Gastroesophageal sphincter (tissue), 4 donors: ENCODE data around the gene NRXN3. TPM values are rescaled to one million over a fixed set of nuclear protein-coding genes. Genes with fewer than 3 reads are reported as not detected.

Experiments
- ATAC-seq: fragments of 150-250 bp; one replicate; pipeline ENCODE4 v1.9.1; 2016; ENCODE audit warnings: mild to moderate bottlenecking, moderate library complexity
- H3K27ac ChIP-seq, 4 donors: fragments of 200-600 bp; sonication (generic) in 3 of 4; 1 replicate in 3 of 4; 2 replicates in 1 of 4; pipeline ENCODE4 v1.5.1; 2016 to 2019
- H3K27me3 ChIP-seq: fragments of 200-600 bp; sonication (generic); one replicate; pipeline ENCODE4 v1.5.1; 2019
- H3K36me3 ChIP-seq, 2 donors: fragments of 200-600 bp; sonication (generic); one replicate each; pipeline ENCODE4 v1.5.1; 2019; ENCODE audit warnings: control low read depth in 1 of 2
- H3K4me1 ChIP-seq, 3 donors: fragments of 200-600 bp; sonication (generic); 1 replicate in 2 of 3; 2 replicates in 1 of 3; pipeline ENCODE4 v1.5.1; 2016 to 2019; ENCODE audit warnings: control low read depth in 2 of 3
- H3K4me3 ChIP-seq, 2 donors: fragments of 200-600 bp; sonication (generic); one replicate each; pipeline ENCODE4 v1.5.1; 2019; ENCODE audit warnings: mild to moderate bottlenecking in 1 of 2, moderate library complexity in 1 of 2
- H3K9me3 ChIP-seq, 3 donors: fragments of 200-600 bp; sonication (generic); one replicate each; pipeline ENCODE4 v1.5.1; 2017 to 2019; ENCODE audit warnings: control low read depth in 2 of 3
- EP300 ChIP-seq: sonication (generic); formaldehyde crosslinking; IDR thresholded peaks from one replicate; pipeline ENCODE4 v1.6.1; 2017; ENCODE audit warnings: antibody characterized with exemption, mild to moderate bottlenecking
- POLR2A ChIP-seq, 2 donors: fragments of 450-650 bp; IDR thresholded peaks; one replicate each; pipeline ENCODE4 v1.6.1; 2017; ENCODE audit warnings: antibody characterized with exemption in 2 of 2, mild to moderate bottlenecking in 2 of 2, moderate library complexity in 1 of 2
- POLR2AphosphoS5 ChIP-seq: sonication (generic); formaldehyde crosslinking; IDR thresholded peaks from one replicate; pipeline ENCODE4 v1.6.1; 2017; ENCODE audit warnings: antibody characterized with exemption
- WGBS, 2 donors: methylation state at CpG; one replicate each; pipeline ENCODE4 v1.1.5; 2018; ENCODE audit warnings: low coverage in 1 of 2; 5-methylcytosine and 5-hydroxymethylcytosine counted together
- total RNA-seq, 4 donors: library from RNA; depleted of rRNA; stranded (reverse); fragments of >200 nt; gene quantifications; one replicate each; pipeline ENCODE4 v1.1.0, GENCODE V29; 2016
- TF ChIP-seq, protein P1 (sequence below), 4 experiments: fragments of 200-600 bp in 2 of 4; fragments of 450-650 bp in 2 of 4; sonication (generic) in 1 of 4; IDR thresholded peaks; one replicate each; pipeline ENCODE4 v1.5.1; 2017 to 2019; ENCODE audit warnings: antibody characterized with exemption in 4 of 4, mild to moderate bottlenecking in 2 of 4, moderate library complexity in 2 of 4

Gene NRXN3
- total RNA-seq, 4 donors from 2014 or later: 74.2 to 192 (median 98.2) TPM

DNA sequence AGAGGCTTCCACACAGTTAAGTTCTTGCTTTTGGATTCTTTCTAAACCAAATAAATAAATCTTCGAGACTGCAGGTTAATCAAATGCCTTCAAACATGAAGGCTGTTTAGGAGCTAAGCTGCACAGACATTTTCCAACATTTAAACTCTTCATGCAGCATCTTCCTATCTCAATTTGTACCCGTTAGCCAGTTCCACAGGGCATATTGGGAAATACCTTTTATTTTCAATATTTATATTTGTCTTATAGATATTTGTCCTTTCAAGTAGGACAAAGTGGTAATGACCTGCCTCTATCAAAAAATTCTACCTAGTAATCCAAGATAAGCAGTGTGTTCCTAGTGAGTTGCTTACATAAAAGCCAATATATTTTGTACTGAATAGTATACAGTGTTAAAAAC is 1667.5 kb downstream of the NRXN3 start:
- Histone ChIP-seq H3K4me1 (peaks cover 0 to 22% (median 0%) of the 10 kb centered on the region in 3 donors), H3K27ac (no peak overlapping the region), H3K9me3 (no peaks in the 10 kb centered on the region), H3K27me3 (no peaks in the 10 kb centered on the region), H3K36me3 (no peaks in the 10 kb centered on the region), H3K4me3 (no peak overlapping the region)
- no peak for ATAC-seq
- TF ChIP-seq POLR2A (IDR thresholded peaks at IDR 0.05) (no peak), POLR2AphosphoS5 (no peak), EP300 (no peak)
- TF ChIP-seq, protein P1, sequence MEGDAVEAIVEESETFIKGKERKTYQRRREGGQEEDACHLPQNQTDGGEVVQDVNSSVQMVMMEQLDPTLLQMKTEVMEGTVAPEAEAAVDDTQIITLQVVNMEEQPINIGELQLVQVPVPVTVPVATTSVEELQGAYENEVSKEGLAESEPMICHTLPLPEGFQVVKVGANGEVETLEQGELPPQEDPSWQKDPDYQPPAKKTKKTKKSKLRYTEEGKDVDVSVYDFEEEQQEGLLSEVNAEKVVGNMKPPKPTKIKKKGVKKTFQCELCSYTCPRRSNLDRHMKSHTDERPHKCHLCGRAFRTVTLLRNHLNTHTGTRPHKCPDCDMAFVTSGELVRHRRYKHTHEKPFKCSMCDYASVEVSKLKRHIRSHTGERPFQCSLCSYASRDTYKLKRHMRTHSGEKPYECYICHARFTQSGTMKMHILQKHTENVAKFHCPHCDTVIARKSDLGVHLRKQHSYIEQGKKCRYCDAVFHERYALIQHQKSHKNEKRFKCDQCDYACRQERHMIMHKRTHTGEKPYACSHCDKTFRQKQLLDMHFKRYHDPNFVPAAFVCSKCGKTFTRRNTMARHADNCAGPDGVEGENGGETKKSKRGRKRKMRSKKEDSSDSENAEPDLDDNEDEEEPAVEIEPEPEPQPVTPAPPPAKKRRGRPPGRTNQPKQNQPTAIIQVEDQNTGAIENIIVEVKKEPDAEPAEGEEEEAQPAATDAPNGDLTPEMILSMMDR (IDR thresholded peaks at IDR 0.05): no peak
- WGBS, 2 donors: 60 to 70% methylated on average over 2 of the region's 2 CpGs

DNA sequence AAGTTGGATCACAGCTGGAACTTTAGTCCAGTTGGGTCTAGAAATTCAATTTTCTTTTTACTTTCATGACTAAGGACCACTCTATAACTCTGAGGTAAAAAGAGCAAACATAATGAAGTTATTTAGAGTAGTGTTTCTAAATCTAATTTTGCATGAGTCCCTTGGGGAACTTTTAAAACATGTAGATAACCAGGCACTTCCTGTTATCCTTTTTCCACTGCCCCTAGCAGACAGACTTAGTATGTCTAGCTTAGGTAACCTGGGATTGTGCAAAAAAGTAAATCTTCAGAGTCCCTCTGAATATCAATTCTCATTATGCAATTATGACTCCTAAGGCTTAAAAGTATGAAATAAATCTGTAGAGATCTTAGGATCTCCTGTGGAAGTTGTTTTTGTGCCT is 1669.9 kb downstream of the NRXN3 start:
- Histone ChIP-seq H3K4me1 (peaks cover 0 to 22% (median 0%) of the 10 kb centered on the region in 3 donors), H3K27ac (no peak overlapping the region), H3K9me3 (no peaks in the 10 kb centered on the region), H3K4me3 (no peak overlapping the region), H3K36me3 (no peaks in the 10 kb centered on the region), H3K27me3 (no peaks in the 10 kb centered on the region)
- TF ChIP-seq POLR2AphosphoS5 (no peak), EP300 (no peak), POLR2A (IDR thresholded peaks at IDR 0.05) (no peak)
- TF ChIP-seq, protein P1 (IDR thresholded peaks at IDR 0.05): no peak
- ATAC-seq: no peak

DNA sequence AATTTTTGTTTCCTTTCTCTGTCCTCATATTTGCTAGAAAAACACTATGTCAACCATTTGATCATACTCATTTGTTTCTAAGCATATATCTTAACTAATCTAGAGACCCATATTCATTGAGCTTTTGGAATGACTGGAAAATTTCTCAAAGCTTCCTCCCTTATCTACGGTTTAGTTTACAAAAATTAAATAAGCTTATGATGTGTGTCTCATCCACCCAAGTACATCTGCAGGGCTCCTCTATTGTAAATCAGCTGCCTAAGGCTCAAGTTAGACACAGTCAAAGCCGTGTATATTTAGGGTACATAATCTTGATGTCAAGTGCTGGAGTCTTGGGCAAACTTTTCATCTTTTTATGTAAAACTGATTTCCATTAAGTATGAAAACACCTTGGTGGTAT is 1670.7 kb downstream of the NRXN3 start:
- no peaks in the 10 kb centered on the region for H3K9me3 ChIP-seq
- no peak overlapping the region for H3K27ac ChIP-seq
- no peaks in the 10 kb centered on the region for H3K27me3 ChIP-seq
- TF ChIP-seq EP300 (no peak), POLR2A (IDR thresholded peaks at IDR 0.05) (no peak)
- 14 to 25% methylated on average over 1 to 2 of the region's 2 CpGs for WGBS, 2 donors
- ATAC-seq: no peak
- H3K4me1 ChIP-seq: peaks cover 0 to 22% (median 0%) of the 10 kb centered on the region in 3 donors
- no peak overlapping the region for H3K4me3 ChIP-seq
- no peaks in the 10 kb centered on the region for H3K36me3 ChIP-seq

DNA sequence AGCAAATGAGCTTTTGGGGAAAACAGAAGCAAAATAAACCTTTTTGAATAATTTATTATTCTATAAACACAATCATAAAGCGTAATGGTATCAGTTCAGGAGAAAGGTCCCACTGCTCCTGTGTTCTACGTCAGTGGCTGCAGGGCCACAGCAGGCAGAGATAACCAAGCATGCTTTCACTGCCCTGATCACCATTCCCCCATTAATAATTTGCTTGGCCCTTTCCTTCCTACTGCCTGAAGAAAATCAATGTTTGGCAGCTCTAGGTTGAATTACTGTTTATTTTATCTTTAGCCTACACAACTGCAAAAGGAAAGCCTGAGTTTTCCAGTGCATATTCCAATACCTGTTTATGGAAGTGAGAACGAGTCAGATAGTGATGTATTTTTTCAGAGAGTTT is 1671.3 kb downstream of the NRXN3 start:
- WGBS, 2 donors: 14 to 36% methylated on average over 2 to 3 of the region's 3 CpGs
- peaks cover 0 to 22% (median 0%) of the 10 kb centered on the region in 3 donors for H3K4me1 ChIP-seq

DNA sequence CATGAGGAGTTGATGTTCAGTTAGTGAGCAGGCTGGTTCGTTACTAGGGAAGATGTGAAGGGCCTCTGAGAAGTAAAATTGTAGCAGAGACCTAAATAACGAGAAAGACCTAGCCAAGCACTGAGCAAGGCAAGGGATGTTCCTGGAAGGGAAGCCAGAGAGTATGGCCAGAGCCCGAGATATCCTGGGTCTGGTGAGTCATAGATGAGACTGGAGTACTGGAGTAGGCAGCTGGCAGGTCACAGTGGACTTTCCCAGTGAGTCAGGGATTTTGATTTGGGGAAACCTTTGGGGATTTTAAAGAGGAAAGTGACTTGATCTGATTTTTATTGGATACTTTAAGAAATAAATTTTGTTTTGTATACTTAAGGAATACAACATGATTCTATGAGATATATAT is 1672.1 kb downstream of the NRXN3 start:
- H3K36me3 ChIP-seq: no peaks in the 10 kb centered on the region
- TF ChIP-seq, protein P1 (IDR thresholded peaks at IDR 0.05): no peak
- no peak for TF ChIP-seq POLR2AphosphoS5
- no peak for TF ChIP-seq POLR2A (IDR thresholded peaks at IDR 0.05)
- TF ChIP-seq EP300: no peak

More for the DNA sequence above, 1671.3 kb downstream of the NRXN3 start:
- ATAC-seq: no peak
- Histone ChIP-seq H3K36me3 (no peaks in the 10 kb centered on the region), H3K27me3 (no peaks in the 10 kb centered on the region), H3K27ac (no peak overlapping the region), H3K4me3 (no peak overlapping the region), H3K9me3 (no peaks in the 10 kb centered on the region)
- TF ChIP-seq POLR2AphosphoS5: no peak
- TF ChIP-seq, protein P1 (IDR thresholded peaks at IDR 0.05): no peak
- TF ChIP-seq EP300: no peak
- no peak for TF ChIP-seq POLR2A (IDR thresholded peaks at IDR 0.05)

More for the DNA sequence above, 1672.1 kb downstream of the NRXN3 start:
- ATAC-seq: peak; percentile 77
- no peaks in the 10 kb centered on the region for H3K27me3 ChIP-seq
- H3K9me3 ChIP-seq: no peaks in the 10 kb centered on the region
- H3K4me3 ChIP-seq: no peak overlapping the region
- WGBS, 2 donors: 22% methylated on average over 1 to 3 of the region's 3 CpGs
- H3K4me1 ChIP-seq: peaks cover 0 to 22% (median 0%) of the 10 kb centered on the region in 3 donors
- no peak overlapping the region for H3K27ac ChIP-seq
